Osteocyte (in vitro differentiated cells): ENCODE measurements around the gene KIRREL2. TPM values are rescaled to one million over a fixed set of nuclear protein-coding genes. Genes with fewer than 3 reads are reported as not detected.

Source experiments
- DNase-seq: peaks from one replicate; pipeline ENCODE4 v3.0.0; 2021; ENCODE audit warnings: mixed read lengths; ENCODE audit not compliant: unreplicated experiment; ENCODE audit errors: extremely low spot score
- H3K27ac Mint-ChIP-seq: one replicate; pipeline ENCODE4 v1.8.0; 2021; ENCODE audit warnings: mild to moderate bottlenecking, mixed read lengths; ENCODE audit not compliant: unreplicated experiment
- H3K27me3 Mint-ChIP-seq: one replicate; pipeline ENCODE4 v1.8.0; 2021; ENCODE audit warnings: mixed read lengths; ENCODE audit not compliant: unreplicated experiment
- H3K36me3 Mint-ChIP-seq: one replicate; pipeline ENCODE4 v1.8.0; 2021; ENCODE audit warnings: mixed read lengths; ENCODE audit not compliant: unreplicated experiment
- H3K4me1 Mint-ChIP-seq: one replicate; pipeline ENCODE4 v1.8.0; 2021; ENCODE audit warnings: mixed read lengths; ENCODE audit not compliant: unreplicated experiment
- H3K4me3 Mint-ChIP-seq: one replicate; pipeline ENCODE4 v1.8.0; 2021; ENCODE audit warnings: mild to moderate bottlenecking, moderate library complexity, mixed read lengths; ENCODE audit not compliant: unreplicated experiment
- H3K9me3 Mint-ChIP-seq: one replicate; pipeline ENCODE4 v1.8.0; 2021; ENCODE audit warnings: mixed read lengths; ENCODE audit not compliant: unreplicated experiment
- CTCF ChIP-seq: fragments of 200-600 bp; sonication (generic); IDR thresholded peaks from 2 replicates; pipeline ENCODE4 v1.5.0; 2021; ENCODE audit warnings: antibody characterized with exemption, mild to moderate bottlenecking, moderate library complexity
- total RNA-seq: library from RNA; stranded (reverse); gene quantifications from 2 replicates; pipeline ENCODE4 v1.2.1, GENCODE V29; 2021

Gene KIRREL2
- total RNA-seq, 1 donor from 2014 or later = not detected

GRCh38 chr19:35841961-35842595 lies 14.6 kb upstream of the KIRREL2 start:
- TF ChIP-seq CTCF = no peak
- DNase-seq = no peak
- Mint-ChIP-seq H3K9me3 (no peaks in the 10 kb centered on the region), H3K4me1 (peaks cover 15% of the 10 kb centered on the region), H3K27me3 (peaks cover 48% of the 10 kb centered on the region), H3K36me3 (no peaks in the 10 kb centered on the region), H3K4me3 (no peak overlapping the region), H3K27ac (no peak overlapping the region)

- DNase-seq = no peak
- no peaks in the 10 kb centered on the region for H3K36me3 Mint-ChIP-seq
- H3K9me3 Mint-ChIP-seq = no peaks in the 10 kb centered on the region
- H3K27ac Mint-ChIP-seq = no peak overlapping the region
- H3K27me3 Mint-ChIP-seq = peaks cover 48% of the 10 kb centered on the region
- H3K4me1 Mint-ChIP-seq = peaks cover 15% of the 10 kb centered on the region
- no peak overlapping the region for H3K4me3 Mint-ChIP-seq
- no peak for TF ChIP-seq CTCF
These were observed 13.9 kb upstream of the KIRREL2 start for GRCh38 chr19:35842666-35843272.

GRCh38 chr19:35843676-35844481 lies 12.8 kb upstream of the KIRREL2 start:
- DNase-seq = no peak
- Mint-ChIP-seq H3K9me3 (no peaks in the 10 kb centered on the region), H3K4me3 (no peak overlapping the region), H3K27ac (no peak overlapping the region), H3K36me3 (no peaks in the 10 kb centered on the region), H3K27me3 (peaks cover 56% of the 10 kb centered on the region), H3K4me1 (peaks cover 15% of the 10 kb centered on the region)
- no peak for TF ChIP-seq CTCF

- H3K36me3 Mint-ChIP-seq = no peaks in the 10 kb centered on the region
- peaks cover 15% of the 10 kb centered on the region for H3K4me1 Mint-ChIP-seq
- no peaks in the 10 kb centered on the region for H3K9me3 Mint-ChIP-seq
- no peak overlapping the region for H3K27ac Mint-ChIP-seq
- no peak for DNase-seq
- peak overlapping the region; percentile 44 for H3K4me3 Mint-ChIP-seq
- H3K27me3 Mint-ChIP-seq = peaks cover 59% of the 10 kb centered on the region
- TF ChIP-seq CTCF = no peak
These were observed 12.1 kb upstream of the KIRREL2 start for GRCh38 chr19:35844482-35845214.
